Epithelial cell of esophagus (primary cell): Measurements from ENCODE around the gene CMTM4.
"Not testable (repeated sequence)": the region's sequence is repeated elsewhere in the genome, so short reads cannot be mapped to it uniquely, and the experiment has no call there.

ENCODE experiments used
- DNase-seq: peaks from one replicate; pipeline ENCODE4 v3.0.0; 2010; ENCODE audit warnings: low read depth
- H3K4me3 ChIP-seq: 2 replicates; pipeline ENCODE4 v1.5.1; 2011; ENCODE audit warnings: mild to moderate bottlenecking, low read length, control low read depth
- CTCF ChIP-seq: IDR thresholded peaks from 2 replicates; pipeline ENCODE4 v1.5.1; 2011; ENCODE audit warnings: low read depth, mild to moderate bottlenecking, low read length, control low read depth, inconsistent platforms; ENCODE audit not compliant: insufficient read depth; ENCODE audit errors: missing control alignments

The CMTM4 gene

GRCh38 chr16:66635406-66635805 is 61.1 kb downstream of the CMTM4 start:
- H3K4me3 ChIP-seq, result no peak overlapping the region
- DNase-seq, result no peak
- TF ChIP-seq CTCF, result no peak

GRCh38 chr16:66634527-66635196 is 61.9 kb downstream of the CMTM4 start:
- no peak for TF ChIP-seq CTCF
- DNase-seq, result no peak

GRCh38 chr16:66631558-66631957 is 65.0 kb downstream of the CMTM4 start:
- DNase-seq, H3K4me3 ChIP-seq: not testable (repeated sequence)

More at GRCh38 chr16:66634527-66635196, 61.9 kb downstream of the CMTM4 start:
- no peak overlapping the region for H3K4me3 ChIP-seq

DNA sequence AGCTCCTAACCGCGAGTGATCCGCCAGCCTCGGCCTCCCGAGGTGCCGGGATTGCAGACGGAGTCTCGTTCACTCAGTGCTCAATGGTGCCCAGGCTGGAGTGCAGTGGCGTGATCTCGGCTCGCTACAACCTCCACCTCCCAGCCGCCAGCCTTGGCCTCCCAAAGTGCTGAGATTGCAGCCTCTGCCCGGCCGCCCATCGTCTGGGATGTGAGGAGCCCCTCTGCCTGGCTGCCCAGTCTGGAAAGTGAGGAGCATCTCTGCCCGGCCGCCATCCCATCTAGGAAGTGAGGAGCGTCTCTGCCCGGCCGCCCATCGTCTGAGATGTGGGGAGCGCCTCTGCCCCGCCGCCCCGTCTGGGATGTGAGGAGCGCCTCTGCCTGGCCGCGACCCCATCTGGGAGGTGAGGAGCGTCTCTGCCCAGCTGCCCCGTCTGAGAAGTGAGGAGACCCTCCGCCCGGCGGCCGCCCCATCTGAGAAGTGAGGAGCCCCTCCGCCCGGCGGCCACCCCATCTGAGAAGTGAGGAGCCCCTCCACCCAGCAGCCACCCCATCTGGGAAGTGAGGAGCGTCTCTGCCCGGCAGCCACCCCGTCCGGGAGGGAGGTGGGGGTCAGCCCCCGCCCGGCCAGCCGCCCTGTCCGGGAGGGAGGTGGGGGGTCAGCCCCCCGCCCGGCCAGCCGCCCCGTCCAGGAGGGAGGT is 65.8 kb downstream of the CMTM4 start:
- not testable (repeated sequence) for H3K4me3 ChIP-seq, DNase-seq

DNA sequence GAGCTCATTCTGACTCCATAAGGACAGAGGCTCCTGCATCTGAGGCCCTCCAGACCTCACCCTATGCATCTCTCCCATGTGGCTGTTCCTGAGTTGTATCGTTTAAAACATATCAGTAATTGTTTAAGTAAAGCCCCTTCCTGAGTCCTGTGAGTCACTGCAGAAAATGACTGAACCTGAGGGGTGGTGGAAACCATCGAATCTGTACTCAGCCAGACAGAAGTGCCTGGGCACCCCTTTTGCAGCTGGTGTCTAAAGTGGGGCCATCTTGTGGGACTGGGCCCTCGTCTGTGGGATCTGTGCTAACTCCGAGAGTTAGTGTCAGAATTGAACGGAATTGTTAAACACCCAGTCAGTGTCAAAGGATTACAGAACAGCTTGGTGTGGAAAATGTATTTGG is 66.7 kb downstream of the CMTM4 start:
- no peak for TF ChIP-seq CTCF
- no peak for DNase-seq
- H3K4me3 ChIP-seq, result no peak overlapping the region

DNA sequence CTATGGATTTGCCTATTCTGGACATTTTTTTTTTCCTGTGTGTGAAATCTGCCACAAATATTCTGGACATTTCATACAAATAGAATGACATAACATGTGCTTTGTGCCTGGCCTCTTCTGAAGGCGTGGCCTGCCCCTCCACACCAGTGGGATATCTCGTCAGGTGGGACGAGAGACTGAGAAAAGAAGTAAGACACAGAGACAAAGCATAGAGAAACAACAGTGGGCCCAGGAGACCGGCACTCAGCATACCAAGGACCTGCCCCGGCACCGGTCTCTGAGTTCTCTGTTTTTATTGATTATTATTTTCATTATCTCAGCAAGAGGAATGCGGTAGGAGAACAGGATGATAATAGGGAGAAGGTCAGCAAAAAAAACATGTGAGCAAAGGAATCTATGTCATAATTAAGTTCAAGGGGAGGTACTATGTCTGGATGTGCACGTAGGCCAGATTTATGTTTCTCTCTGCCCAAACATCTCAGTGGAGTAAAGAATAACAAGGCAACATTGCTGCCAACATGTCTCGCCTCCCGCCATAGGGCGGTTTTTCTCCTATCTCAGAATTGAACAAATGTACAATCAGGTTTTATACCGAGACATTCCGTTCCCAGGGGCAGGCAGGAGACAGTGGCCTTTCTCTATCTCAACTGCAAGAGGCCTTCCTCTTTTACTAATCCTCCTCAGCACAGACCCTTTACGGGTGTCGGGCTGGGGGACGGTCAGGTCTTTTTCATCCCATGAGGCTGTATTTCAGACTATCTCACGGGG is 68.7 kb downstream of the CMTM4 start:
- not testable (repeated sequence) for H3K4me3 ChIP-seq, DNase-seq

DNA sequence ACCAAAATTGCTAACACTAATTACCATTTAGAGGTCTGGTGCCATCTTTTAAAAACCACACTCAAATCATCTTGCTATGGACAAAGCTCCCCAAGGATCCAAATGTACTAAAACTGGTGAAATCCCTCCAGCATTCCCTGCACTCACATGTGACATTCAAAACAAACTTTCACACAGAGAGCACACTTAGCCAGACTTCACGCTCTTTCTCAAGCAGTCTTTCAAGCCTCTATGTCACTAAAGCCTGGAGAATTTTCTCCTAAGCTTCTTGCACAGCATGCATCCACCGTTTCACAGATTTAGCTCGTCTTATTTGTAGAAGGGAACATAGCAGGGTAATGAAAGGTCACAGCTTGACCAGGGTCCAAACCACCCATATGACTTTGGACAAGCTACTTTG is 72.8 kb downstream of the CMTM4 start:
- H3K4me3 ChIP-seq, result no peak overlapping the region
- TF ChIP-seq CTCF, result no peak
- no peak for DNase-seq

GRCh38 chr16:66622863-66623262 is 73.7 kb downstream of the CMTM4 start:
- no peak for DNase-seq
- H3K4me3 ChIP-seq, result no peak overlapping the region
- no peak for TF ChIP-seq CTCF
